BJ (cell line): ENCODE measurements around the gene TPM4. TPM values are rescaled to one million over a fixed set of nuclear protein-coding genes. Genes with fewer than 3 reads are reported as not detected.
A peak's percentile ranks its signal among the peaks of the same experiment; 100 is the strongest.

Experiments
- CTCF ChIA-PET: fragments of 350-600 bp; formaldehyde crosslinking; extraction: SDS; loops from one replicate; lab custom pipeline; 2021; ENCODE audit warnings: antibody characterized with exemption, inconsistent platforms; lab: Yijun Ruan, JAX
- POLR2A ChIA-PET: fragments of 300-600 bp; sonication (Branson Sonifier 250); formaldehyde crosslinking; extraction: SDS; loops from one replicate; lab custom pipeline; 2021; ENCODE audit warnings: antibody characterized with exemption; lab: Charles Lee
- DNase-seq: peaks from one replicate; pipeline ENCODE4 v3.0.0-alpha.2; 2011; ENCODE audit warnings: low read depth
- H3K27me3 ChIP-seq: 2 replicates; pipeline ENCODE4 v1.6.0; 2011; ENCODE audit warnings: low read length; ENCODE audit not compliant: control insufficient read depth, insufficient read depth
- H3K36me3 ChIP-seq: 2 replicates; pipeline ENCODE4 v1.5.1; 2011; ENCODE audit warnings: low read length; ENCODE audit not compliant: control insufficient read depth, insufficient read depth
- H3K4me3 ChIP-seq: 2 replicates; pipeline ENCODE4 v1.5.1; 2011; ENCODE audit warnings: low read depth, mild to moderate bottlenecking, control low read depth, low read length
- CTCF ChIP-seq: IDR thresholded peaks from 2 replicates; pipeline ENCODE4 v1.5.1; 2011; ENCODE audit warnings: low read depth, mild to moderate bottlenecking, control low read depth, inconsistent platforms, low read length, moderate library complexity; ENCODE audit not compliant: insufficient read depth
- polyA plus RNA-seq: library from polyadenylated mRNA; depleted of rRNA; stranded (reverse); fragments of >200 nt; gene quantifications from 2 replicates; pipeline ENCODE4 v1.2.3, GENCODE V29; 2011

Gene TPM4
- polyA plus RNA-seq, 1 experiment, result 942 TPM

GRCh38 chr19:16106121-16106520 lies 29.8 kb downstream of the TPM4 start:
- CTCF ChIA-PET, result interaction anchor here (2.5 kb wide), 1 partner anchor 11 kb away, joined by 6 read pairs; no protein-coding TSS in a partner anchor

GRCh38 chr19:16111160-16111908 lies 35.0 kb downstream of the TPM4 start, which contains the start of gene RAB8A:
RAB8A (plus strand) TSS chr19:16111889; CDS start chr19:16111902, 13 bp downstream.
- no peaks in the 10 kb centered on the region for H3K27me3 ChIP-seq
- peak within 1 kb of the TSS; percentile 83 for H3K4me3 ChIP-seq
- ChIA-PET POLR2A (interaction anchor here (0.6 kb wide), 1 partner anchor 14 kb away, joined by 4 read pairs; no protein-coding TSS in a partner anchor), CTCF (interaction anchor here (0.7 to 4.7 kb wide), 12 partner anchors 10 to 74 kb away, joined by 3 to 42 read pairs (median 3); partner anchors contain the start of genes FAM32A and TPM4)
- no peaks in the 10 kb centered on the region for H3K36me3 ChIP-seq
- peak; percentile 95 for DNase-seq
- peak; percentile 82 for TF ChIP-seq CTCF

More at GRCh38 chr19:16106121-16106520, 29.8 kb downstream of the TPM4 start:
- H3K4me3 ChIP-seq, result no peak overlapping the region
- no peaks in the 10 kb centered on the region for H3K27me3 ChIP-seq
- DNase-seq, result no peak
- POLR2A ChIA-PET, result no interaction called here
- no peak for TF ChIP-seq CTCF
- peaks cover 6% of the 10 kb centered on the region for H3K36me3 ChIP-seq

GRCh38 chr19:16111909-16112752 lies 35.8 kb downstream of the TPM4 start:
- POLR2A ChIA-PET, result interaction anchor here (1.2 kb wide), 1 partner anchor 36 kb away, joined by 4 read pairs; the partner anchor contains the start of gene TPM4
- peak overlapping the region; percentile 83 for H3K4me3 ChIP-seq
- CTCF ChIA-PET, result interaction anchor here (1.3 to 4.7 kb wide), 2 partner anchors 30 to 71 kb away, joined by 3 to 42 read pairs; no protein-coding TSS in a partner anchor
- DNase-seq, result no peak
- no peaks in the 10 kb centered on the region for H3K27me3 ChIP-seq
- no peak for TF ChIP-seq CTCF
- no peaks in the 10 kb centered on the region for H3K36me3 ChIP-seq

DNA sequence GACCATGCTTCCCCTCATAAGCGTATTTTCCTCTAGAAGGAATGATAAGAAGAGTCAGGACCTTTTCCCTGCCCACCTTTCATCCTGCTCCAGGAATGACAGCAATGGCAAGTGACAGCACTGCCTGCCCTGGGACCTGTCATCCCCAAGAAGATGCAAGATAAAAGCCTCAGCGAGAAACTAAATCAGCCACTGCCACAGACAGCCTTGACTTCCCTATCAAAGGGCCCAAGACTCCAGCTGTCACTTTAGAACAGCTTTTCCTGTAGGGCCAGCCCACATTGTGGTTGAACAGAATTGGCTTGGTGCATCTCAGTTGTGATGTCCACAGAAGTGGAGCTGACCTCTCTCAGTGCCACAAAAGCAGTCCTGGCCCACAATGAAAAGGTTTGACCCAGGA lies 36.5 kb downstream of the TPM4 start:
- peak overlapping the region; percentile 83 for H3K4me3 ChIP-seq
- ChIA-PET POLR2A (interaction anchor here (1.2 kb wide), 1 partner anchor 36 kb away, joined by 4 read pairs; the partner anchor contains the start of gene TPM4), CTCF (interaction anchor here (4.7 kb wide), 1 partner anchor 71 kb away, joined by 42 read pairs; no protein-coding TSS in a partner anchor)
- no peaks in the 10 kb centered on the region for H3K36me3 ChIP-seq
- DNase-seq, result no peak
- H3K27me3 ChIP-seq, result no peaks in the 10 kb centered on the region
- no peak for TF ChIP-seq CTCF
